MM.1S (cell line): ENCODE results near the gene SORBS2.
"Not testable (repeated sequence)": the region's sequence is repeated elsewhere in the genome, so short reads cannot be mapped to it uniquely, and the experiment has no call there.

Experiments
- DNase-seq: peaks from one replicate; pipeline ENCODE4 v3.0.0-alpha.2; 2015
- H2AFZ ChIP-seq: fragments of 300-600 bp; sonication (generic); 2 replicates; pipeline ENCODE4 v1.6.0; 2016; ENCODE audit warnings: antibody characterized with exemption, low read length
- H3F3A ChIP-seq: fragments of 300-600 bp; sonication (generic); 2 replicates; pipeline ENCODE4 v1.6.1; 2016; ENCODE audit warnings: mild to moderate bottlenecking, antibody characterized with exemption, low read length, moderate library complexity, mixed read lengths; ENCODE audit not compliant: insufficient read depth
- H3K27ac ChIP-seq: fragments of 300-600 bp; sonication (generic); 2 replicates; pipeline ENCODE4 v1.5.1; 2016; ENCODE audit warnings: mild to moderate bottlenecking, low read length
- H3K27me3 ChIP-seq: fragments of 300-600 bp; sonication (generic); replicated peaks from 2 replicates; pipeline ENCODE4 v1.6.0; 2016; ENCODE audit warnings: low read length; ENCODE audit not compliant: insufficient read depth
- H3K36me3 ChIP-seq: fragments of 300-600 bp; sonication (generic); replicated peaks from 2 replicates; pipeline ENCODE4 v1.6.1; 2016; ENCODE audit warnings: mild to moderate bottlenecking, low read length, mixed read lengths; ENCODE audit not compliant: insufficient read depth
- H3K4me1 ChIP-seq: fragments of 300-600 bp; sonication (generic); 2 replicates; pipeline ENCODE4 v1.6.1; 2016; ENCODE audit warnings: low read length, mixed read lengths
- H3K4me2 ChIP-seq: fragments of 300-600 bp; sonication (generic); 2 replicates; pipeline ENCODE4 v1.6.0; 2016; ENCODE audit warnings: low read depth, low read length
- H3K4me3 ChIP-seq: fragments of 300-600 bp; sonication (generic); 2 replicates; pipeline ENCODE4 v1.5.1; 2016; ENCODE audit warnings: low read length, mixed read lengths
- H3K79me2 ChIP-seq: fragments of 300-600 bp; sonication (generic); 2 replicates; pipeline ENCODE4 v1.6.1; 2016; ENCODE audit warnings: mixed run types, low read length, mixed read lengths
- H3K9ac ChIP-seq: fragments of 300-600 bp; sonication (generic); 2 replicates; pipeline ENCODE4 v1.6.1; 2016; ENCODE audit warnings: low read length, mixed read lengths
- H3K9me2 ChIP-seq: fragments of 300-600 bp; sonication (generic); replicated peaks from 2 replicates; pipeline ENCODE4 v1.6.1; 2016; ENCODE audit warnings: mild to moderate bottlenecking, low read length, mixed read lengths; ENCODE audit not compliant: insufficient read depth
- H3K9me3 ChIP-seq: fragments of 300-600 bp; sonication (generic); replicated peaks from 2 replicates; pipeline ENCODE4 v1.6.1; 2016; ENCODE audit warnings: mild to moderate bottlenecking, low read length, mixed read lengths; ENCODE audit not compliant: insufficient read depth
- H4K20me1 ChIP-seq: fragments of 300-600 bp; sonication (generic); 2 replicates; pipeline ENCODE4 v1.6.1; 2016; ENCODE audit warnings: mild to moderate bottlenecking, low read length, moderate library complexity, mixed read lengths; ENCODE audit not compliant: insufficient read depth
- EZH2 ChIP-seq: fragments of 300-600 bp; sonication (generic); optimal IDR thresholded peaks from 2 replicates; pipeline ENCODE3; 2017; ENCODE audit warnings: low read depth, mild to moderate bottlenecking, antibody characterized with exemption, low read length, mixed read lengths
- EZH2phosphoT487 ChIP-seq: fragments of 300-600 bp; sonication (generic); IDR thresholded peaks from 2 replicates; pipeline ENCODE4 v1.6.1; 2018; ENCODE audit warnings: antibody characterized with exemption, low read length
- TF ChIP-seq, protein P1 (sequence below): fragments of 300-600 bp; sonication (generic); IDR thresholded peaks from 2 replicates; pipeline ENCODE4 v1.5.1; 2016; ENCODE audit warnings: antibody characterized with exemption, low read length, mixed read lengths

The SORBS2 gene

GRCh38 chr4:185708348-185708747, 103.6 kb downstream of the SORBS2 start:
- no peak overlapping the region for H3K27ac ChIP-seq
- no peaks in the 10 kb centered on the region for H3K27me3 ChIP-seq

DNA sequence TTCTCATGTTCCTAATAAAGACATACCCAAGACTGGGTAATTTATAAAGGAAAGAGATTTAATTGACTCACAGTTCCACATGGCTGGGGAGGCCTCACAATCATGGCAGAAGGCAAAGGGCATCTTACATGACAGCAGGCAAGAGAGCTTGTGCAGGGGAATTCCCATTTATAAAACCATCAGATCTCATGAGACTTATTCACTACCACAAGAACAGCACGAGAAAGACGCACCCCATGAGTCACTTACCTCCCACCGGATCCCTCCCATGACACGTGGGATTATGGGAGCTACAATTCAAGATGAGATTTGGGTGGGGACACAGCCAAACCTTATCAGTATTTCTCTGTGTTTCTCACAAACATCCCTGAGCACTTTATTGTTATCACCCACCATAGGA, 104.4 kb downstream of the SORBS2 start:
- H3K79me2 ChIP-seq, H3K4me3 ChIP-seq, H3K4me1 ChIP-seq, H4K20me1 ChIP-seq, H2AFZ ChIP-seq, H3K36me3 ChIP-seq, H3K9me3 ChIP-seq, H3K27ac ChIP-seq, H3K4me2 ChIP-seq, H3F3A ChIP-seq, H3K9me2 ChIP-seq, H3K9ac ChIP-seq, DNase-seq, H3K27me3 ChIP-seq: not testable (repeated sequence)

More at GRCh38 chr4:185708348-185708747, 103.6 kb downstream of the SORBS2 start:
- Histone ChIP-seq H2AFZ (no peak overlapping the region), H3K4me2 (no peak overlapping the region), H4K20me1 (no peaks in the 10 kb centered on the region), H3K4me1 (no peaks in the 10 kb centered on the region), H3K4me3 (no peak overlapping the region), H3K36me3 (no peaks in the 10 kb centered on the region), H3K9me2 (no peaks in the 10 kb centered on the region), H3K9me3 (no peaks in the 10 kb centered on the region), H3F3A (no peaks in the 10 kb centered on the region), H3K79me2 (no peaks in the 10 kb centered on the region), H3K9ac (no peak overlapping the region)
- TF ChIP-seq, protein P1, sequence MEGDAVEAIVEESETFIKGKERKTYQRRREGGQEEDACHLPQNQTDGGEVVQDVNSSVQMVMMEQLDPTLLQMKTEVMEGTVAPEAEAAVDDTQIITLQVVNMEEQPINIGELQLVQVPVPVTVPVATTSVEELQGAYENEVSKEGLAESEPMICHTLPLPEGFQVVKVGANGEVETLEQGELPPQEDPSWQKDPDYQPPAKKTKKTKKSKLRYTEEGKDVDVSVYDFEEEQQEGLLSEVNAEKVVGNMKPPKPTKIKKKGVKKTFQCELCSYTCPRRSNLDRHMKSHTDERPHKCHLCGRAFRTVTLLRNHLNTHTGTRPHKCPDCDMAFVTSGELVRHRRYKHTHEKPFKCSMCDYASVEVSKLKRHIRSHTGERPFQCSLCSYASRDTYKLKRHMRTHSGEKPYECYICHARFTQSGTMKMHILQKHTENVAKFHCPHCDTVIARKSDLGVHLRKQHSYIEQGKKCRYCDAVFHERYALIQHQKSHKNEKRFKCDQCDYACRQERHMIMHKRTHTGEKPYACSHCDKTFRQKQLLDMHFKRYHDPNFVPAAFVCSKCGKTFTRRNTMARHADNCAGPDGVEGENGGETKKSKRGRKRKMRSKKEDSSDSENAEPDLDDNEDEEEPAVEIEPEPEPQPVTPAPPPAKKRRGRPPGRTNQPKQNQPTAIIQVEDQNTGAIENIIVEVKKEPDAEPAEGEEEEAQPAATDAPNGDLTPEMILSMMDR = no peak
- TF ChIP-seq EZH2 (no peak), EZH2phosphoT487 (no peak)
- no peak for DNase-seq

- Histone ChIP-seq H3K9me3 (no peaks in the 10 kb centered on the region), H3K4me3 (no peak overlapping the region), H2AFZ (no peak overlapping the region), H4K20me1 (no peaks in the 10 kb centered on the region), H3K27me3 (no peaks in the 10 kb centered on the region), H3K9ac (no peak overlapping the region), H3K79me2 (no peaks in the 10 kb centered on the region), H3K4me2 (no peak overlapping the region), H3K9me2 (no peaks in the 10 kb centered on the region), H3K36me3 (no peaks in the 10 kb centered on the region), H3F3A (no peaks in the 10 kb centered on the region), H3K4me1 (no peaks in the 10 kb centered on the region), H3K27ac (no peak overlapping the region)
- no peak for DNase-seq
- no peak for TF ChIP-seq EZH2phosphoT487
- TF ChIP-seq, protein P1 = no peak
- no peak for TF ChIP-seq EZH2
Measured at GRCh38 chr4:185702147-185702663, 109.8 kb downstream of the SORBS2 start.

- H3K36me3 ChIP-seq = no peaks in the 10 kb centered on the region
- H4K20me1 ChIP-seq = no peaks in the 10 kb centered on the region
- H3K9me3 ChIP-seq = no peaks in the 10 kb centered on the region
- H3K27ac ChIP-seq = no peak overlapping the region
- TF ChIP-seq EZH2 (no peak), EZH2phosphoT487 (no peak)
- TF ChIP-seq, protein P1 = no peak
- no peak overlapping the region for H3K4me2 ChIP-seq
- no peaks in the 10 kb centered on the region for H3K9me2 ChIP-seq
- no peaks in the 10 kb centered on the region for H3F3A ChIP-seq
- H3K4me1 ChIP-seq = no peaks in the 10 kb centered on the region
- H3K27me3 ChIP-seq = no peaks in the 10 kb centered on the region
- H3K79me2 ChIP-seq = no peaks in the 10 kb centered on the region
- DNase-seq = no peak
- H2AFZ ChIP-seq = no peak overlapping the region
- H3K4me3 ChIP-seq = no peak overlapping the region
- H3K9ac ChIP-seq = no peak overlapping the region
Measured at GRCh38 chr4:185700630-185701029, 111.4 kb downstream of the SORBS2 start.
